Muscle of leg (tissue), 11 donors: ENCODE results near the gene PTK7. TPM values are rescaled to one million over a fixed set of nuclear protein-coding genes. Genes with fewer than 3 reads are reported as not detected.
A peak's percentile ranks its signal among the peaks of the same experiment; 100 is the strongest.
"Not testable (repeated sequence)": the region's sequence is repeated elsewhere in the genome, so short reads cannot be mapped to it uniquely, and the experiment has no call there.

Experiments used
- DNase-seq: peaks from one replicate; pipeline ENCODE4 v3.0.0; 2013
- H3K27ac ChIP-seq: one replicate; pipeline ENCODE4 v1.5.1; 2013; ENCODE audit warnings: mild to moderate bottlenecking, low read length, control low read depth
- H3K27me3 ChIP-seq: one replicate; pipeline ENCODE4 v1.6.1; 2013; ENCODE audit warnings: low read length; ENCODE audit not compliant: control insufficient read depth, insufficient read depth
- H3K36me3 ChIP-seq: one replicate; pipeline ENCODE4 v1.6.1; 2013; ENCODE audit warnings: low read length; ENCODE audit not compliant: control insufficient read depth, insufficient read depth
- H3K4me1 ChIP-seq: one replicate; pipeline ENCODE4 v1.6.1; 2013; ENCODE audit warnings: low read length; ENCODE audit not compliant: control insufficient read depth, insufficient read depth
- H3K4me3 ChIP-seq: one replicate; pipeline ENCODE4 v1.5.1; 2013; ENCODE audit warnings: low read length, control low read depth
- H3K9me3 ChIP-seq: replicated peaks from 2 replicates; pipeline ENCODE4 v1.6.1; 2013; ENCODE audit warnings: low read depth, low read length; ENCODE audit not compliant: control insufficient read depth
- WGBS: methylation state at CpG from one replicate; pipeline ENCODE4 v1.1.5; 2013; ENCODE audit warnings: missing lambda C conversion rate; ENCODE audit not compliant: insufficient coverage; 5-methylcytosine and 5-hydroxymethylcytosine counted together
- polyA plus RNA-seq, 8 donors: library from polyadenylated mRNA; unstranded; fragments of 120-200 nt; gene quantifications; one replicate each; pipeline versions ENCODE4 v1.2.1 to v1.2.3, GENCODE V29; 2013; ENCODE audit warnings: inconsistent platforms in 1 of 8, low replicate concordance in 1 of 8; ENCODE audit not compliant: insufficient read length in 8 of 8, insufficient read depth in 1 of 8
- total RNA-seq: library from RNA; stranded (reverse); fragments of 120-200 nt; gene quantifications from one replicate; pipeline ENCODE4 v1.2.4, GENCODE V29; 2013

Gene PTK7
- total and polyA plus RNA-seq, 9 donors: 40.2 to 117 (median 78.5) TPM

- H3K9me3 ChIP-seq, H3K27ac ChIP-seq, H3K27me3 ChIP-seq, DNase-seq, H3K4me3 ChIP-seq, H3K36me3 ChIP-seq: not testable (repeated sequence)
- H3K4me1 ChIP-seq: peaks cover 28% of the 10 kb centered on the region
- 94% methylated on average over 5 of the region's 9 CpGs for WGBS
Observed at GRCh38 chr6:43081922-43082321, 5.8 kb downstream of the PTK7 start.

- H3K27ac ChIP-seq: peak overlapping the region; percentile 64
- peak; percentile 93 for DNase-seq
Observed at GRCh38 chr6:43082806-43083655, 6.9 kb downstream of the PTK7 start.

GRCh38 chr6:43086022-43086658 is 10.0 kb downstream of the PTK7 start:
- Histone ChIP-seq H3K27me3 (no peaks in the 10 kb centered on the region), H3K9me3 (no peaks in the 10 kb centered on the region), H3K4me1 (peaks cover 33% of the 10 kb centered on the region), H3K4me3 (no peak overlapping the region), H3K27ac (no peak overlapping the region), H3K36me3 (no peaks in the 10 kb centered on the region)
- WGBS: no CpG with 5 or more reads among the region's 8 CpGs
- no peak for DNase-seq

More at GRCh38 chr6:43082806-43083655, 6.9 kb downstream of the PTK7 start:
- 33% methylated on average over 7 of the region's 13 CpGs for WGBS
- no peaks in the 10 kb centered on the region for H3K36me3 ChIP-seq
- H3K4me1 ChIP-seq: peaks cover 17% of the 10 kb centered on the region
- H3K27me3 ChIP-seq: no peaks in the 10 kb centered on the region
- H3K9me3 ChIP-seq: no peaks in the 10 kb centered on the region
- H3K4me3 ChIP-seq: no peak overlapping the region

- Histone ChIP-seq H3K36me3 (no peaks in the 10 kb centered on the region), H3K9me3 (no peaks in the 10 kb centered on the region), H3K4me1 (peaks cover 30% of the 10 kb centered on the region), H3K27ac (no peak overlapping the region), H3K4me3 (no peak overlapping the region), H3K27me3 (no peaks in the 10 kb centered on the region)
- DNase-seq: no peak
- WGBS: no CpG with 5 or more reads among the region's 4 CpGs
Observed at GRCh38 chr6:43088654-43089056, 12.5 kb downstream of the PTK7 start.

- Histone ChIP-seq H3K27ac (peak overlapping the region; percentile 74), H3K9me3 (no peaks in the 10 kb centered on the region), H3K36me3 (no peaks in the 10 kb centered on the region), H3K4me1 (peaks cover 36% of the 10 kb centered on the region), H3K27me3 (no peaks in the 10 kb centered on the region), H3K4me3 (no peak overlapping the region)
- no CpG with 5 or more reads among the region's 4 CpGs for WGBS
- DNase-seq: no peak
Observed at GRCh38 chr6:43089467-43089866, 13.4 kb downstream of the PTK7 start.

GRCh38 chr6:43089874-43090558 is 13.9 kb downstream of the PTK7 start:
- DNase-seq: no peak
- WGBS: 20% methylated on average over 5 of the region's 8 CpGs
- H3K27ac ChIP-seq: peak overlapping the region; percentile 74
- H3K9me3 ChIP-seq: no peaks in the 10 kb centered on the region
- H3K27me3 ChIP-seq: no peaks in the 10 kb centered on the region
- no peak overlapping the region for H3K4me3 ChIP-seq
- no peaks in the 10 kb centered on the region for H3K36me3 ChIP-seq
- peaks cover 36% of the 10 kb centered on the region for H3K4me1 ChIP-seq

GRCh38 chr6:43090559-43090956 is 14.4 kb downstream of the PTK7 start:
- no CpG with 5 or more reads among the region's 2 CpGs for WGBS
- no peak overlapping the region for H3K4me3 ChIP-seq
- peak overlapping the region; percentile 74 for H3K27ac ChIP-seq
- H3K4me1 ChIP-seq: peaks cover 36% of the 10 kb centered on the region
- no peaks in the 10 kb centered on the region for H3K27me3 ChIP-seq
- peak; percentile 84 for DNase-seq
- no peaks in the 10 kb centered on the region for H3K36me3 ChIP-seq
- H3K9me3 ChIP-seq: no peaks in the 10 kb centered on the region

GRCh38 chr6:43091020-43091419 is 14.9 kb downstream of the PTK7 start:
- WGBS: 80% methylated on average over 1 of the region's 5 CpGs
- no peak overlapping the region for H3K4me3 ChIP-seq
- H3K4me1 ChIP-seq: peaks cover 39% of the 10 kb centered on the region
- H3K36me3 ChIP-seq: no peaks in the 10 kb centered on the region
- no peaks in the 10 kb centered on the region for H3K27me3 ChIP-seq
- peak overlapping the region; percentile 74 for H3K27ac ChIP-seq
- H3K9me3 ChIP-seq: no peaks in the 10 kb centered on the region
- DNase-seq: peak; percentile 61

- Histone ChIP-seq H3K36me3 (no peaks in the 10 kb centered on the region), H3K27ac (no peak overlapping the region), H3K9me3 (no peaks in the 10 kb centered on the region), H3K4me3 (no peak overlapping the region), H3K27me3 (no peaks in the 10 kb centered on the region), H3K4me1 (peaks cover 44% of the 10 kb centered on the region)
- DNase-seq: no peak
- 100% methylated on average over 3 of the region's 10 CpGs for WGBS
Observed at GRCh38 chr6:43091436-43091991, 15.4 kb downstream of the PTK7 start.

- Histone ChIP-seq H3K27me3 (no peaks in the 10 kb centered on the region), H3K4me3 (no peak overlapping the region), H3K36me3 (no peaks in the 10 kb centered on the region), H3K4me1 (peaks cover 50% of the 10 kb centered on the region), H3K9me3 (no peaks in the 10 kb centered on the region), H3K27ac (no peak overlapping the region)
- no peak for DNase-seq
Observed at GRCh38 chr6:43092635-43093034, 16.5 kb downstream of the PTK7 start.
